Hepatocyte (in vitro differentiated cells): ENCODE measurements around the gene TTC31. TPM values are rescaled to one million over a fixed set of nuclear protein-coding genes. Genes with fewer than 3 reads are reported as not detected.

Source experiments
- DNase-seq: peaks from one replicate; pipeline ENCODE4 v3.0.0-alpha.2; 2016; ENCODE audit warnings: low spot score
- H2AFZ ChIP-seq: fragments of 200-600 bp; sonication (generic); 2 replicates; pipeline ENCODE4 v1.6.0; 2016; ENCODE audit warnings: antibody characterized with exemption, mild to moderate bottlenecking
- H3K27ac ChIP-seq: fragments of 200-600 bp; sonication (generic); 2 replicates; pipeline ENCODE4 v1.5.1; 2016; ENCODE audit warnings: mild to moderate bottlenecking
- H3K27me3 ChIP-seq: fragments of 200-600 bp; sonication (generic); 2 replicates; pipeline ENCODE4 v1.6.1; 2016
- H3K36me3 ChIP-seq: fragments of 200-600 bp; sonication (generic); replicated peaks from 2 replicates; pipeline ENCODE4 v1.5.1; 2016; ENCODE audit warnings: low read depth; ENCODE audit not compliant: insufficient read depth
- H3K4me1 ChIP-seq: fragments of 200-600 bp; sonication (generic); 2 replicates; pipeline ENCODE4 v1.5.1; 2016; ENCODE audit warnings: mild to moderate bottlenecking, moderate library complexity; ENCODE audit not compliant: insufficient read depth
- H3K4me2 ChIP-seq: fragments of 200-600 bp; sonication (generic); 2 replicates; pipeline ENCODE4 v1.6.0; 2016
- H3K4me3 ChIP-seq: fragments of 200-600 bp; sonication (generic); 2 replicates; pipeline ENCODE4 v1.5.1; 2016; ENCODE audit warnings: mild to moderate bottlenecking
- H3K79me2 ChIP-seq: fragments of 200-600 bp; sonication (generic); 2 replicates; pipeline ENCODE4 v1.6.0; 2017; ENCODE audit warnings: mild to moderate bottlenecking
- H3K9me2 ChIP-seq: fragments of 200-600 bp; sonication (generic); replicated peaks from 2 replicates; pipeline ENCODE4 v1.6.0; 2017; ENCODE audit warnings: mild to moderate bottlenecking; ENCODE audit not compliant: insufficient read depth
- H3K9me3 ChIP-seq: fragments of 200-600 bp; sonication (generic); 2 replicates; pipeline ENCODE4 v1.5.1; 2016; ENCODE audit warnings: low read depth, mild to moderate bottlenecking
- H4K20me1 ChIP-seq: fragments of 200-600 bp; sonication (generic); 2 replicates; pipeline ENCODE4 v1.6.0; 2016; ENCODE audit warnings: mild to moderate bottlenecking; ENCODE audit not compliant: insufficient read depth, poor library complexity, severe bottlenecking
- CTCF ChIP-seq: fragments of 200-600 bp; sonication (generic); IDR thresholded peaks from 2 replicates; pipeline ENCODE4 v1.5.1; 2016; ENCODE audit warnings: antibody characterized with exemption, mild to moderate bottlenecking; ENCODE audit not compliant: poor library complexity
- EZH2 ChIP-seq: fragments of 200-600 bp; sonication (generic); IDR thresholded peaks from 2 replicates; pipeline ENCODE4 v1.6.1; 2016; ENCODE audit warnings: antibody characterized with exemption, mild to moderate bottlenecking, borderline replicate concordance
- EZH2phosphoT487 ChIP-seq: fragments of 200-600 bp; sonication (generic); IDR thresholded peaks from one replicate; pipeline ENCODE4 v1.6.1; 2018; ENCODE audit warnings: antibody characterized with exemption, mild to moderate bottlenecking, low read depth, moderate library complexity; ENCODE audit not compliant: unreplicated experiment, severe bottlenecking
- WGBS: methylation state at CpG from one replicate; pipeline ENCODE4 v1.1.6; 2016; ENCODE audit warnings: low lambda C conversion rate; ENCODE audit errors: missing lambda C conversion rate; 5-methylcytosine and 5-hydroxymethylcytosine counted together
- polyA plus RNA-seq: library from polyadenylated mRNA; unstranded; fragments of >200 nt; fragmentation: Nextera tagmentation; extraction: Ambion mirVana; gene quantifications from 2 replicates; pipeline ENCODE4 v1.2.1, GENCODE V29; 2016
- total RNA-seq: library from RNA; depleted of rRNA; stranded (reverse); fragments of >200 nt; gene quantifications from 2 replicates; pipeline ENCODE4 v1.2.3, GENCODE V29; 2014

TTC31 gene
- total and polyA plus RNA-seq, 2 experiments from 2014 or later: 21.3 to 25.1 TPM

DNA sequence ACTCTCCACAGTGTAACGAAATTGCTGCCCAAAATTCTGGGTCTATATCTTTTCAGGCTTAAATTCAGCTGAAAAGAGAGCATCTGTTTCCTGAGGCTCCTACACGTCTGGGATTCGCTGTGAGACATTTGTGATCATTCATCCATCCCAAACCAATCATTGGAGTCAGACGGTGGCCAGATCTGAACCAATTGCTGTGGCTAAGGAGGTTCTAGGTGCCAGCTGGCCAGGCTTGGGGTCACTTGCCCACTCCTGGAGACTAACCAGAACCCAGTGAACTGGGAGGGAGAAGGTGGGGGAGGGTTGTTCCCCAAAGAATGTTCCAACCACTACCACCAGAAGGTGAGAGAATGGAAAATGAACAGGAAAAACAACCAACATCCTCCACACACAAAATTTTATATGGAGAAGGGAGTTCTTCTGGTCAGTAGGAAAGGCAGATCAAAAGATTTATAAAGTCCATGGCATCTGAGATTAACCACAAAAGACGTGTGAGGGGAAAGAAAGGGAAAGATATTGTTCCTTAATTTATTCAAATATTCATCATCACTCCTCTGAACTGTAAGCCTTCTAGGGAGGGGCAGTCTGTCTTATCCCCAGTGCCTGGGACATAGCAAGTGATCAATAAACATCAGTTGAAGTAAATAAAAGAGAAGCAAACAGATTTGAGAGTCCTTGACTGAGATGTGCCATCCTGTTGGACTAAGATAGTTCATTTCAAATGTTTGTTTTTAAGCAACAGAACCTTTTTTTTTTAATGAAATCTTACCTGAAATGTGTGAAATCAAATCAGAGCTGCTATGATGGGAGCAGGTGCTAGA, 38.2 kb upstream of the TTC31 start:
- no peaks in the 10 kb centered on the region for H3K9me2 ChIP-seq
- H3K4me2 ChIP-seq: peak overlapping the region; percentile 42
- H2AFZ ChIP-seq: no peak overlapping the region
- TF ChIP-seq CTCF (no peak), EZH2 (no peak), EZH2phosphoT487 (no peak)
- no peaks in the 10 kb centered on the region for H4K20me1 ChIP-seq
- H3K4me1 ChIP-seq: peaks cover 8% of the 10 kb centered on the region
- no peaks in the 10 kb centered on the region for H3K9me3 ChIP-seq
- no peaks in the 10 kb centered on the region for H3K27me3 ChIP-seq
- no peak for DNase-seq
- H3K4me3 ChIP-seq: no peak overlapping the region
- 63% methylated on average over 5 of the region's 5 CpGs for WGBS
- peaks cover 6% of the 10 kb centered on the region for H3K79me2 ChIP-seq
- H3K36me3 ChIP-seq: no peaks in the 10 kb centered on the region
- peak overlapping the region; percentile 43 for H3K27ac ChIP-seq

DNA sequence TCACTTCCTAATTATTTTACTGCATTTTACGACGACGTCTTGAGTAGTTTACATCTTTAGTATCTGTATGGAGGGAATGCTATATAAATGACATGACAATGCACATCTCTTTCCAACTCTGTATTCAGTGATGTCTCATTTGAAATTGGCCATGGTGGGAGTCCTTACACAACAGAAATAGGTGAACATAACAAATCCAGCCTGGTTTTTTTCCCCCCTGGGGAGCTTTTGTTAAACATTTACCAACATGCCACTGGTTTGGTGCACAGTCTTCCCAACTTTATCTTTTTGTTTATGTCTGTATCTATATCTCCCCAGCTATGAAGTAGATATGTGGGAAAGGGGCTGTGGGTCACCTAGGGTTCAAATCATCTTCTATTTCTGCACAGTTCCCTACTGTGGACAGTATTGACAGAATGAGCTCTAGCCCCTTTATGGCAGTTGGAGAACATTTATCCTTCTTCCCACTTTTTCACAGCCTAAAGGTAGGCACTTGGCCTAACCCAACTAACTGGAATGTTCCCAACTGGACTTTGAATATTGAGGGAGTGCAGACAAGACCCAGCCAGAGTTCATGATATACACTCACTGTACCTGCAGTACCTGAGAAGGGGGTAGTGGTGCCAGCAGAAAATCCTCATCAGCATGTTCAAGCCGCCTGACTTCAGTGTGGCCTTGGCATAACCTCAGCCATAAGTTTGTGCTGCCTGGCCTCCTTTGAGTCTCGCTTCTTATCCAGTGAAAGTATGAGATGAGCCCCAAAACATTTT, 35.5 kb upstream of the TTC31 start:
- no peaks in the 10 kb centered on the region for H3K9me2 ChIP-seq
- no peaks in the 10 kb centered on the region for H3K27me3 ChIP-seq
- H3K36me3 ChIP-seq: no peaks in the 10 kb centered on the region
- H3K79me2 ChIP-seq: no peaks in the 10 kb centered on the region
- no peaks in the 10 kb centered on the region for H4K20me1 ChIP-seq
- no peak for DNase-seq
- WGBS: 92% methylated on average over 5 of the region's 5 CpGs
- TF ChIP-seq CTCF (no peak), EZH2phosphoT487 (no peak)
- no peak overlapping the region for H3K4me3 ChIP-seq
- H3K27ac ChIP-seq: no peak overlapping the region
- H3K9me3 ChIP-seq: no peaks in the 10 kb centered on the region
- no peak overlapping the region for H3K4me2 ChIP-seq
- peaks cover 8% of the 10 kb centered on the region for H3K4me1 ChIP-seq
- no peak overlapping the region for H2AFZ ChIP-seq

DNA sequence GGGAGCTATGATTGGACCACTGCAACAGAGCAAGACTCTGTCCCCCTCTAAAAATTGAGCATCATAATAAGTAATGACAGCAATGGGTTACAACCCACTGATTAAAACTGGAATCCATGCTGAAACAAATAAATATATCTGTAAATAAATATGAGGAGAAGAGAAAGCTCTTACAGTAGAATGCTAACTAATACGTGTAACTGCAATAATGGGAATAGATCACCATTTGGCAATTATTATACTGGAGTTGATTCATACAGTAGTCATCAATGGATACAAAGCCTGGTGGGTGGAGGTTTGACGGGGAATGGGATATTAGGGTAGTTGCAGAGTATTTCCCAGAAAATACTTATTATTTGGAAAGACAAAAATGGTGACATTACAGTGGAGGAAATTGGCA, 34.1 kb upstream of the TTC31 start:
- H3K36me3 ChIP-seq: no peaks in the 10 kb centered on the region
- no peaks in the 10 kb centered on the region for H3K9me3 ChIP-seq
- no peak for TF ChIP-seq EZH2phosphoT487
- no peak for TF ChIP-seq CTCF
- TF ChIP-seq EZH2: no peak
- no peaks in the 10 kb centered on the region for H3K79me2 ChIP-seq
- DNase-seq: no peak
- H3K4me1 ChIP-seq: peaks cover 8% of the 10 kb centered on the region
- H3K4me3 ChIP-seq: no peak overlapping the region
- H2AFZ ChIP-seq: no peak overlapping the region
- WGBS: 88% methylated on average over 2 of the region's 2 CpGs
- H3K9me2 ChIP-seq: no peaks in the 10 kb centered on the region
- H3K4me2 ChIP-seq: no peak overlapping the region
- no peaks in the 10 kb centered on the region for H4K20me1 ChIP-seq
- H3K27me3 ChIP-seq: no peaks in the 10 kb centered on the region
- no peak overlapping the region for H3K27ac ChIP-seq
